Stimulated activated CD4-positive, alpha-beta T cell treated with anti-CD3 and anti-CD28 coated beads, Interleukin-4, amount 100 ng/mL, for 1 hour (primary cell): ENCODE measurements around the gene EIF4A3.

Experiments
- DNase-seq: peaks from one replicate; pipeline ENCODE4 v3.0.0-alpha.2; 2020

The EIF4A3 gene

DNA sequence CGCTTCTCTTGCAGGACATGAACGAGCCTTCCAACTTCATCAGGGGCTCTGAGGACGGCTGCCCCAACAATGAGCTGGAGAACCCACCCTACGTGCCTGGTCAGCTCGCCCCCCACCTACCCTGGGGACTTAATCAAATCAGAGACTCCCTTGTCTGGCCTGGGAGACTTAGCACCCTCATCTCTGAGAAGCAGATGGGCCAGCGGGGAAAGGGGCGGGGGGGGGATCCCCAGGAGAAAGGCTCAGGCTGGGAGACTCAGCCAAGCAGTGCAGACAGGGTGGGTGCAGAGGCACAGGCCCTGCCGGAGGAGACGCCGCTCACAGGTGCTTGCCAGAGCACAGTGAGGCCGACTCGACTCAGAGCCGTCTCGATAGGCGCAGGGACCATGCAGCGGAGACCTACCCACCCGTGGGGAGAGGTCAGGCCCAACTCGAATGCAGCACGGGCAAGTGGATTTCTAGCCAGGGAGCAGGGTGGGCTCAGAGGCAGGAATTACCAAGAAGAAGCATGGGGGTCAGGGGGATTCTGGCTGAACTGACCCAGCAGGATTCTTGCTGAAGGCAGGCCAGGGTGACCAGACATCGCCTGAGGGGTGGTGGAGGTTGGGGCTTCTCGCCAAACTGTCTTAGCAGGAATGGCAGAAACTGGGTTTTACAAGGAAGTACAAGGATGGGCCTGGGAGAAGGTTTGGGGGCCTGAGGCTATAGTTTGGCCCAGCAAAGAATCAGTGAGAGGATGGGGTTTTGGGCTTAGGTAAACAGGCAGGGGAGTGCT is 35.8 kb downstream of the EIF4A3 start:
- no peak for DNase-seq

DNA sequence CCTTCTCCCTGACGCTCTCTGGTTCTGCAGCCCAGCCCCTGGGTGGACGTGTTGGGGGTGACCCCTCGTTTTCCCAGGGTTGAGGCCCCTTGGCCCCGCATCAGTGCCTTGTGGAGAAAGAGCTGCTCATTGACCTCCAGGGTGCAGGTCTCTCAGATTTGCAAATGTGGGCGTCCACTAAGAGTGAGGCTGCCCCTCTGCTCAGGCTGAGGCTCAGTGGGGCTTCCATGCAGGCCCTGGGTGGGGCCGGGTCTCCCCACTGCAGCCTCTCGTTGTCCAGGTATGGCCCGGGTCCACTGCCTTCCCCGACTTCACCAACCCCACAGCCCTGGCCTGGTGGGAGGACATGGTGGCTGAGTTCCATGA is 36.5 kb downstream of the EIF4A3 start:
- no peak for DNase-seq

DNA sequence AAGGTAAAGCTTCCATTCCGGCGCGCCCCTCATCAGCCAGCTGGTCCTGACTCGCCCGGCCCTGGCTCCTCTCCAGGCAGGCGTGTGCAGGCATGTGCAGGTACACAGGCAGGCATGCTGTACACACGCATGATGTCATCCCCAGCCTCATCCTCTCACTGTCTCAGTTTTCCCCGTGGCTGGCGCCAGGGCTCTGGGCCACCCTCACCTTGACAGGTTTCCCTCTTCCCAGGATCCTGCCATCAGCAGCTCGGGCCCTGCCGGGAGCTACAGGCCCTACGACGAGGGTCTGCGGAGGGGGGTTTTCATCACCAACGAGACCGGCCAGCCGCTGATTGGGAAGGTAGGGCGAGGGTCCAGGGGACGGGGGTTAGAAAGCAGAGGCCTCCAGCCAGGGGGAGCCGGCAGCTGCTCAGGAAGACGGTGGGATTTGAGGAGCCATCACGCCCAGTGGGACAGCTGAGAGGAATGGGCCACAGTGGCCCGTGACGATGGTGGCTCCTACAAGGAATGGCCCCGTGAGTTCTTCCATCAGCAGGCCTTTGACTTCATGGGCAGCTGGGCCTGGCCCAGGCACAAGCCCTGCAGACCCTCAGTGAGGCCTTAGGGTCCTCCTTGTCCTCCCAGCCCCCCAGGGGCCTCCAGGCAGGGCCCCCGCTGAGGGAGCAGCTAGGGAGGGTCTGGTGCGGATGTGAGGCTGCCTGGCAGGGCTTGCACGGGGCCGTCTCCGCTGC is 37.0 kb downstream of the EIF4A3 start:
- no peak for DNase-seq

DNA sequence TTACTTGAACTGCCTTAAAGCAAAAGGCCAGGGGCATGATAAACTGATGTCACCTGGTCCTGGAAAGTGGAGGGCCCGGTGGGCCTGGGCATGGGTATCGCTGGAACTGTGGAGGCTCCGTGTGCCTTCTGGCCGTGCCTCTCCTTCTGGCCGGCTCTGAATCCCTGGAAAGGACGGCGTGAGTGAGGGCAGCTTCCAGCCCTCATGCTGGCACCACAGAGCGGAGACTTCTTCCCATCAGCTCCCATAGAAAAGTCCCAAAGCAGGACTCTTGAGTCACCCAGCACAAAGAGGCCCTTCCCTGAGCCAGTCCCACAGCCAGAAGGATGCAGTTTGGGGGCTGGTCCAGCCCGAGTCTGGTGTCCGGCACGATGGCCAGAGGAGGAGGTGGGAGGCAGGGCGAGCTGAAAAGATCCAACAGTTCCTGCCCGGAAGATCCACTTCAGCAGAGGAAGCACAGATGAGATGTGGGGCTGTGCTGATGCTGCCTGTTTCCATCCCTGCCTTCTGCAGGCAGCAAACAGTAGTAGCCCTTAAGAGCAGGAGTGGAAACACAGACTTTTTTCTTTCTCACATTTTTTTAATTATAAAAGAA is 37.8 kb downstream of the EIF4A3 start:
- DNase-seq: no peak

DNA sequence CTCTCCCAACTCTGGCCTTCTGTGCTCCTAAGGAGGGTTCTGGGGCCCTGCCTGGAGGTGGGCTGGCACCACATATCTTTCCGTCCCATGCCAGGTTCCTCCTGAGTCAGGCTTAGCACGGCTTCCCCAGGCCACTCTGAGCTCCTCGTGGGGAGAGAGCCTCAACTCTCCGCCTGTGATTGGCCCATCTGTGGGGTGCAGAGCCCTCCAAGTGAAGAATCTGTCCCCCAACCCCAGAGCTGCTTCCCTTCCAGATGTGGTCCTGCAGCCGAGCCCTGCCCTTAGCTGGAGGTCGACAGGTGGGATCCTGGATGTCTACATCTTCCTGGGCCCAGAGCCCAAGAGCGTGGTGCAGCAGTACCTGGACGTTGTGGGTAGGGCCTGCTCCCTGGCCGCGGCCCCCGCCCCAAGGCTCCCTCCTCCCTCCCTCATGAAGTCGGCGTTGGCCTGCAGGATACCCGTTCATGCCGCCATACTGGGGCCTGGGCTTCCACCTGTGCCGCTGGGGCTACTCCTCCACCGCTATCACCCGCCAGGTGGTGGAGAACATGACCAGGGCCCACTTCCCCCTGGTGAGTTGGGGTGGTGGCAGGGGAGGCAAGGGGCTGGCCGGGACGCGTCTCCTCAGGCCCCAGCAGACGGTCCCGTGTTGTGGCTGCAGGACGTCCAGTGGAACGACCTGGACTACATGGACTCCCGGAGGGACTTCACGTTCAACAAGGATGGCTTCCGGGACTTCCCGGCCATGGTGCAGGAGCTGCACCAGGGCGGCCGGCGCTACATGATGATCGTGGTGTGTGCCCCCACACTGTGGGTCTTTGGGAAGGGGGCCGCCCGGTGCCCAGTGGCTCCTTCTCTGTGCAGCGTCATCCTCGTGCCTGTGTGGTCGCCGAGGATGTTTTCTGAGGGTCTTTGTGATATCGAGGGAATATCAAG is 38.6 kb downstream of the EIF4A3 start:
- DNase-seq: no peak

DNA sequence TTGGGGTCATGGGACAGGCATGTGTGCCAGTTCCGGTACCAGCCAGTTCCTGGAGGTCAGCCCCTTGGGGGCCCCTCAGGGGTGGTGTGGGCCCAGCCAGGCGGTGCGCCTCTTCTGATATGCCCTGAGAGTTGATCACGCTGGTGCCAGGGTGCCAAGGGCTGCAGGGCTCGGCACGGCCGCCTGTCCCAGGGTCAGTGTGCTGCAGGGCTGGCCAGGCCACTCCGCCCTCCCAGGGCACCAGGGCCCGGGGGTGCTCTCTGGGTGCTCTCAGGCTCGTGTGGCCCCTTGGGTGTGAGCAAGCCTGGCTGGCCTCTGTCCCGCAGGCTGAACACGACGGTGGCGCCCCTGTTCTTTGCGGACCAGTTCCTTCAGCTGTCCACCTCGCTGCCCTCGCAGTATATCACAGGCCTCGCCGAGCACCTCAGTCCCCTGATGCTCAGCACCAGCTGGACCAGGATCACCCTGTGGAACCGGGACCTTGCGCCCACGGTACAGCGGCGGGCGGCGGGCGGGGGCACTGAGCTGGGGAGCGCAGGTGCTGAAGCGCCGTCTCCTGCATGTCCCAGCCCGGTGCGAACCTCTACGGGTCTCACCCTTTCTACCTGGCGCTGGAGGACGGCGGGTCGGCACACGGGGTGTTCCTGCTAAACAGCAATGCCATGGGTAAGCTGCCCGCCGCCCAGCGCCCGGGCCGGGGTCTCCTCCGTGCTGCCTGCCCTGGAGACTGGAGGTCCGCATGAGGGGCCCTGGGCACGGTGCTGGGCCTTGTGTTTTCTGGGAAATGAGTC is 39.5 kb downstream of the EIF4A3 start:
- no peak for DNase-seq

DNA sequence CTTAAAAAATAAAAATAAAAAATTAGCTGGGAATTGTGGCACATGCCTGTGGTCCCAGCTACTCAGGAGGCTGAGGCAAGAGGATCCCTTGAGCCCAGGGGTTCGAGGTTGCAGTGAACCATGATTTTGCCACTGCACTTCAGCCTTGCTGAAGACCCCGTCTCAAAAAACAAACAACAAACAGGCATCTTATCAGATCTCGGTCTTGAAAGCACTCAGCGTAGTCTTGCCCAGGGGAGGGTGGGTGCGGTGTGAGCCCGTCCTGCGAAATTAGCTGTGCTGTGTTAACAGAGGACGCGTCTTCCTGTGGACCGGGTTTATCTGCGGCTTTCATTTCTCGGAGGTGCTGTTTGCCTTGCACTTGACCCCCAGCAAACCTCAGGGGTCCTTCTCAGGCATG is 40.2 kb downstream of the EIF4A3 start:
- no peak for DNase-seq

DNA sequence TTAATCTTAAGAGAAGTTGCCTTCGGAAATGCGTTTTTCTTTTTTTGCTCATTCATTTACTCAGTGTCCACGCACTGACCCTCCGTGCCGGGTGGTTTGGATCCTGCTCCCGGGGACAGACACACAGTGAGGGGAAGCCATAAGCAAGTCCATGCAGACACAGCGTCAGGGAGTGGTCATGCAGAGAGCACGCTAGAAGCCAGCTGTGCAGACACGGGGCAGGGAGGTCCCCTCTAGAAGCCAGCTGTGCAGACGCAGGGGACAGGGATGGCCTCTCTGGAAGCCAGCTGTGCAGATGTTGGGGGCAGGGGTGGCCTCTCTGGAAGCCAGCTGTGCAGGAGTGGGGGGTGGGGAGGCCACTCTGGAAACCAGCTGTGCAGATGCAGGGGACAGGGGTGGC is 40.8 kb downstream of the EIF4A3 start:
- no peak for DNase-seq

DNA sequence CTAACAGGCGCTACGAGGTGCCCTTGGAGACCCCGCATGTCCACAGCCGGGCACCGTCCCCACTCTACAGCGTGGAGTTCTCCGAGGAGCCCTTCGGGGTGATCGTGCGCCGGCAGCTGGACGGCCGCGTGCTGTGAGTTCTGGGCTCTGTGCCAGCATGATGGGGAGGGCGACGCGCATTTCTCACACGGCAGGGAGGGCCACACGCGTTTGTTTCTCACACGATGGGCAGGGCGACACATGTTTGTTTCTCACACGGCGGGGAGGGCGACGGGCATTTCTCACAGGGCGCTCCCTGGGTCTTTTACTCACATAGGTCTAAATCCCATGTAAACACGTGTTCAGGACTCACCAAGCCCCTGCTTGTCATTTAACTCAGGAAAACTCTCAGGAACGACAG is 41.2 kb downstream of the EIF4A3 start:
- no peak for DNase-seq

DNA sequence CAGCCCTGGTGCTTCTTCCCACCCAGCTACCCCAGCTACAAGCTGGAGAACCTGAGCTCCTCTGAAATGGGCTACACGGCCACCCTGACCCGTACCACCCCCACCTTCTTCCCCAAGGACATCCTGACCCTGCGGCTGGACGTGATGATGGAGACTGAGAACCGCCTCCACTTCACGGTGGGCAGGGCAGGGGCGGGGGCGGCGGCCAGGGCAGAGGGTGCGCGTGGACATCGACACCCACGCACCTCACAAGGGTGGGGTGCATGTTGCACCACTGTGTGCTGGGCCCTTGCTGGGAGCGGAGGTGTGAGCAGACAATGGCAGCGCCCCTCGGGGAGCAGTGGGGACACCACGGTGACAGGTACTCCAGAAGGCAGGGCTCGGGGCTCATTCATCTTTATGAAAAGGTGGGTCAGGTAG is 42.0 kb downstream of the EIF4A3 start:
- no peak for DNase-seq

DNA sequence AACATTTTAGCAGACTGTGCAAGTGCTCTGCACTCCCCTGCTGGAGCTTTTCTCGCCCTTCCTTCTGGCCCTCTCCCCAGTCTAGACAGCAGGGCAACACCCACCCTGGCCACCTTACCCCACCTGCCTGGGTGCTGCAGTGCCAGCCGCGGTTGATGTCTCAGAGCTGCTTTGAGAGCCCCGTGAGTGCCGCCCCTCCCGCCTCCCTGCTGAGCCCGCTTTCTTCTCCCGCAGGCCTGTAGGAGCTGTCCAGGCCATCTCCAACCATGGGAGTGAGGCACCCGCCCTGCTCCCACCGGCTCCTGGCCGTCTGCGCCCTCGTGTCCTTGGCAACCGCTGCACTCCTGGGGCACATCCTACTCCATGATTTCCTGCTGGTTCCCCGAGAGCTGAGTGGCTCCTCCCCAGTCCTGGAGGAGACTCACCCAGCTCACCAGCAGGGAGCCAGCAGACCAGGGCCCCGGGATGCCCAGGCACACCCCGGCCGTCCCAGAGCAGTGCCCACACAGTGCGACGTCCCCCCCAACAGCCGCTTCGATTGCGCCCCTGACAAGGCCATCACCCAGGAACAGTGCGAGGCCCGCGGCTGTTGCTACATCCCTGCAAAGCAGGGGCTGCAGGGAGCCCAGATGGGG is 42.5 kb downstream of the EIF4A3 start:
- no peak for DNase-seq

DNA sequence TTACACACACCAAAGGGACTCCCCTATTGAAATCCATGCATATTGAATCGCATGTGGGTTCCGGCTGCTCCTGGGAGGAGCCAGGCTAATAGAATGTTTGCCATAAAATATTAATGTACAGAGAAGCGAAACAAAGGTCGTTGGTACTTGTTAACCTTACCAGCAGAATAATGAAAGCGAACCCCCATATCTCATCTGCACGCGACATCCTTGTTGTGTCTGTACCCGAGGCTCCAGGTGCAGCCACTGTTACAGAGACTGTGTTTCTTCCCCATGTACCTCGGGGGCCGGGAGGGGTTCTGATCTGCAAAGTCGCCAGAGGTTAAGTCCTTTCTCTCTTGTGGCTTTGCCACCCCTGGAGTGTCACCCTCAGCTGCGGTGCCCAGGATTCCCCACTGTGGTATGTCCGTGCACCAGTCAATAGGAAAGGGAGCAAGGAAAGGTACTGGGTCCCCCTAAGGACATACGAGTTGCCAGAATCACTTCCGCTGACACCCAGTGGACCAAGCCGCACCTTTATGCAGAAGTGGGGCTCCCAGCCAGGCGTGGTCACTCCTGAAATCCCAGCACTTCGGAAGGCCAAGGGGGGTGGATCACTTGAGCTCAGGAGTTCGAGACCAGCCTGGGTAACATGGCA is 43.4 kb downstream of the EIF4A3 start:
- DNase-seq: no peak

DNA sequence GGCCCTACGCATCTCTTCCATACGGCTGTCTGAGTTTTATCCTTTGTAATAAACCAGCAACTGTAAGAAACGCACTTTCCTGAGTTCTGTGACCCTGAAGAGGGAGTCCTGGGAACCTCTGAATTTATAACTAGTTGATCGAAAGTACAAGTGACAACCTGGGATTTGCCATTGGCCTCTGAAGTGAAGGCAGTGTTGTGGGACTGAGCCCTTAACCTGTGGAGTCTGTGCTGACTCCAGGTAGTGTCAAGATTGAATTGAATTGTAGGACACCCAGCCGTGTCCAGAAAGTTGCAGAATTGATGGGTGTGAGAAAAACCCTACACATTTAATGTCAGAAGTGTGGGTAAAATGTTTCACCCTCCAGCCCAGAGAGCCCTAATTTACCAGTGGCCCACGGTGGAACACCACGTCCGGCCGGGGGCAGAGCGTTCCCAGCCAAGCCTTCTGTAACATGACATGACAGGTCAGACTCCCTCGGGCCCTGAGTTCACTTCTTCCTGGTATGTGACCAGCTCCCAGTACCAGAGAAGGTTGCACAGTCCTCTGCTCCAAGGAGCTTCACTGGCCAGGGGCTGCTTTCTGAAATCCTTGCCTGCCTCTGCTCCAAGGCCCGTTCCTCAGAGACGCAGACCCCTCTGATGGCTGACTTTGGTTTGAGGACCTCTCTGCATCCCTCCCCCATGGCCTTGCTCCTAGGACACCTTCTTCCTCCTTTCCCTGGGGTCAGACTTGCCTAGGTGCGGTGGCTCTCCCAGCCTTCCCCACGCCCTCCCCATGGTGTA is 44.1 kb downstream of the EIF4A3 start:
- no peak for DNase-seq

DNA sequence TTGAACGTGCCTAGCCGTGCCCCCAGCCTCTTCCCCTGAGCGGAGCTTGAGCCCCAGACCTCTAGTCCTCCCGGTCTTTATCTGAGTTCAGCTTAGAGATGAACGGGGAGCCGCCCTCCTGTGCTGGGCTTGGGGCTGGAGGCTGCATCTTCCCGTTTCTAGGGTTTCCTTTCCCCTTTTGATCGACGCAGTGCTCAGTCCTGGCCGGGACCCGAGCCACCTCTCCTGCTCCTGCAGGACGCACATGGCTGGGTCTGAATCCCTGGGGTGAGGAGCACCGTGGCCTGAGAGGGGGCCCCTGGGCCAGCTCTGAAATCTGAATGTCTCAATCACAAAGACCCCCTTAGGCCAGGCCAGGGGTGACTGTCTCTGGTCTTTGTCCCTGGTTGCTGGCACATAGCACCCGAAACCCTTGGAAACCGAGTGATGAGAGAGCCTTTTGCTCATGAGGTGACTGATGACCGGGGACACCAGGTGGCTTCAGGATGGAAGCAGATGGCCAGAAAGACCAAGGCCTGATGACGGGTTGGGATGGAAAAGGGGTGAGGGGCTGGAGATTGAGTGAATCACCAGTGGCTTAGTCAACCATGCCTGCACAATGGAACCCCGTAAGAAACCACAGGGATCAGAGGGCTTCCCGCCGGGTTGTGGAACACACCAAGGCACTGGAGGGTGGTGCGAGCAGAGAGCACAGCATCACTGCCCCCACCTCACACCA is 44.8 kb downstream of the EIF4A3 start:
- DNase-seq: no peak

DNA sequence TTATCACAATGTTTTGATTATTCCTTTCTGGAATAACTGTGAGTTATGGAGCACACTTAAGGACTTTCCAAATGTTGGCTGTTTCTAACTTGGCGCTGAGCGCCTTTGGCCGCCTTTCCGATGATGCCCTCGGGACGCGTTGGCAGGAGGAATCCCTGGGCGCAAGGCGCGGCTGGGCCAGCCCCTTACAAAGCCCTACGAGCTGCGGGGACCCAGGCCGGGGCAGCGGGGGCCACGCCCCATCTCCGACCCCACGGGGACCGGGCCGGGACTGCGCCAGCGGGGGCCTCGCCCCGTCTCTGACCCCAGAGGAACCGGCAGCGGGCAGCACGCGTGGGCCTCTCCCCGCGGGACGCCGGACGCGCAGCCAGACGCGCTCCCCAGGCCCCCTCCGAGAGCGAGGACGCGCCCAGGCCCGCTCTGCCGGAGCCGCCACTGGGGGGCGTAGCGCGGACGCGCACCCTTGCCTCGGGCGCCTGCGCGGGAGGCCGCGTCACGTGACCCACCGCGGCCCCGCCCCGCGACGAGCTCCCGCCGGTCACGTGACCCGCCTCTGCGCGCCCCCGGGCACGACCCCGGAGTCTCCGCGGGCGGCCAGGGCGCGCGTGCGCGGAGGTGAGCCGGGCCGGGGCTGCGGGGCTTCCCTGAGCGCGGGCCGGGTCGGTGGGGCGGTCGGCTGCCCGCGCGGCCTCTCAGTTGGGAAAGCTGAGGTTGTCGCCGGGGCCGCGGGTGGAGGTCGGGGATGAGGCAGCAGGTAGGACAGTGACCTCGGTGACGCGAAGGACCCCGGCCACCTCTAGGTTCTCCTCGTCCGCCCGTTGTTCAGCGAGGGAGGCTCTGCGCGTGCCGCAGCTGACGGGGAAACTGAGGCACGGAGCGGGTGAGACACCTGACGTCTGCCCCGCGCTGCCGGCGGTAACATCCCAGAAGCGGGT is 45.6 kb downstream of the EIF4A3 start, which contains the start of gene GAA:
Gene GAA (plus strand): TSS at position 571 of the 935 bp plus-strand sequence. CDS start 3,006 bp downstream, outside the sequence.
- peak; percentile 87 for DNase-seq

DNA sequence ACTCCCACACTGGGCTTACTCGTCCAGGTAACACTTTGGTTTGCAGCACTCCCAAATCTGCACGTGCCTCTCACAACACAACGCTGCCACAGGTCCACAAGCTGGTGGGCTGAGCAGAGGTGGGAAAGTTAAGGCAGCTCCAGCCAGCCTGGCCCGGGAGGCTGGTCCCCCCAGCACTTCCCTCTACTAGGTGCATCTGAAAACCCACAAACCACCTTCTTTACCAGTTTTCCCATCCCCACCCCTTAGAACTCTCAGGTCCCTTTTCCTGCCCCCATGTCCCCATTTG is 46.9 kb downstream of the EIF4A3 start:
- no peak for DNase-seq

DNA sequence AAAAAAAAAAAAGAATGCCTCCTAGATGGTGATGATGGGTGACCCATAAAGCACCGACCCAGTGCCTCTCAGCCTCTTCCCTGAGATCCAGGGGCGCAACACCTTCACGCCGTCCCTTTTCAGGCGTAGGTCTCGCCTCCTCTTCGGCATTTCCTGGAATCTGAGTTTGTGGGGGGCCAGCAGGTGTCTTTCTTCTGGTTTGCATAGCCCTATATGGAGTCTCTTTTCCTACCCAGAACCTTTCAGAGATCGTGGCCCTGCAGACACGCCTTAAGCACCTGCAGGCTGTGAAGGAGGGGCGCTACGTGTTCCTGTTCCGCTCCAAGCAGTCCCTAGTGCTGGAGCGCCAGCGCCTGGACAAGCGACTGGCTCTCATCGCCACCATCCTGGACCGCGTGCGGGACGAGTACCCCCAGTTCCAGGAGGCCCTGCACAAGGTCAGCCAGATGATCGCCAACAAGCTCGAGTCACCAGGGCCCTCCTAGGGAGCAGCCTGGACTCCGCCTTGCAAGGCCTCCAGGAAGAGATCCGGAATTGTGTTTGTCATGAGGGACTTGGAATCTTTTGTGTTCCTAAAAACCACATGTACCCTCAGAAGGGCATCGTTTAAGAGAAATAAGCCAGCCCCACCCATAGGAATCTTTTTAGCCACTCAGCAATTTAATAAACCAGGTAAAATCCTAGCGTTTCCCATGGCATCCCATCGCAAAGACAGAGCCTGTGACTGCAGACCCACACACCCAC is 47.5 kb downstream of the EIF4A3 start:
- no peak for DNase-seq
